Epithelial cell of esophagus (primary cell): ENCODE results near the gene IQGAP1.

Experiments
- DNase-seq: peaks from one replicate; pipeline ENCODE4 v3.0.0; 2010; ENCODE audit warnings: low read depth
- H3K4me3 ChIP-seq: 2 replicates; pipeline ENCODE4 v1.5.1; 2011; ENCODE audit warnings: mild to moderate bottlenecking, low read length, control low read depth
- TF ChIP-seq, protein P1 (sequence below): IDR thresholded peaks from 2 replicates; pipeline ENCODE4 v1.5.1; 2011; ENCODE audit warnings: low read depth, mild to moderate bottlenecking, low read length, control low read depth, inconsistent platforms; ENCODE audit not compliant: insufficient read depth; ENCODE audit errors: missing control alignments

IQGAP1 gene

GRCh38 chr15:90545095-90545494, 157.1 kb downstream of the IQGAP1 start:
- H3K4me3 ChIP-seq, result no peak overlapping the region
- TF ChIP-seq, protein P1, sequence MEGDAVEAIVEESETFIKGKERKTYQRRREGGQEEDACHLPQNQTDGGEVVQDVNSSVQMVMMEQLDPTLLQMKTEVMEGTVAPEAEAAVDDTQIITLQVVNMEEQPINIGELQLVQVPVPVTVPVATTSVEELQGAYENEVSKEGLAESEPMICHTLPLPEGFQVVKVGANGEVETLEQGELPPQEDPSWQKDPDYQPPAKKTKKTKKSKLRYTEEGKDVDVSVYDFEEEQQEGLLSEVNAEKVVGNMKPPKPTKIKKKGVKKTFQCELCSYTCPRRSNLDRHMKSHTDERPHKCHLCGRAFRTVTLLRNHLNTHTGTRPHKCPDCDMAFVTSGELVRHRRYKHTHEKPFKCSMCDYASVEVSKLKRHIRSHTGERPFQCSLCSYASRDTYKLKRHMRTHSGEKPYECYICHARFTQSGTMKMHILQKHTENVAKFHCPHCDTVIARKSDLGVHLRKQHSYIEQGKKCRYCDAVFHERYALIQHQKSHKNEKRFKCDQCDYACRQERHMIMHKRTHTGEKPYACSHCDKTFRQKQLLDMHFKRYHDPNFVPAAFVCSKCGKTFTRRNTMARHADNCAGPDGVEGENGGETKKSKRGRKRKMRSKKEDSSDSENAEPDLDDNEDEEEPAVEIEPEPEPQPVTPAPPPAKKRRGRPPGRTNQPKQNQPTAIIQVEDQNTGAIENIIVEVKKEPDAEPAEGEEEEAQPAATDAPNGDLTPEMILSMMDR, result no peak
- DNase-seq, result no peak

DNA sequence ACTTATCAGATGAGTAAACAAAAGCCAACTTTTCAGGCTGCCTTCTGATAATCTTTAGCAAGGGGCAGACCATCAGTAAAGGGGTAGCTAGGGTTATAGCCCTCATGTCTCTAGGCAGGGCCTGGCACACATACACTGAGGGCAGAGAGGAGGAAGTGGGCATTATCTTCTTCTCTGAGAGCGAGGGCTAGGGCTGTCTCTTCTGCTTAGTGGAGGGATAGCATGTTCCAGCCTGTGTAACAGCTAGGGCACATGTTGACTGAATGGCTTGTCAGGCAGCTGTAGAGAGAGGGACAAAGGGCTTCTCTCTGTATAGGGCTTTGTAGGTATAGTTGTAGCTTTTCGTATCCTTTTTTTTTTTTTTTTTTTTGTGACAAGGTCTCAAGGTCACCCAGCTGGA, 159.5 kb downstream of the IQGAP1 start:
- no peak overlapping the region for H3K4me3 ChIP-seq
- TF ChIP-seq, protein P1, result no peak
- no peak for DNase-seq

DNA sequence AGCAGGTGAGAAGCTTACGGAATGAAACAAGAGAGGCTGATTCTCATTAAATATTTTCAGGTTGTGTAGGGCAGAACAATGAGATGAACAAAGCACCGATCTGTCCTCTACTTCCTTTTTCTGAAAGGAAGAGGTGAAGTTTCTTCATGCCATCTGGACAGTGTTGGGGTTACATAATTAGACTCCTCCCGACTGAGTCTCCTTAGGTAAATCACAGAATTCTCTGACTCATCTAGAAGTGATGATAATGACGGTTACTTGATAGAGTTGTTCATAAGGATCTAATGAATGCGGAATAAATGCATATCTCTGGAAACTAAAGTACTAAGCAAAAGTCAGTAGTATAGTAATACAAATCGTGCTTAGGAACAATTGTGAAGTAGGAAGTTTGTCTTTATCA, 162.9 kb downstream of the IQGAP1 start:
- TF ChIP-seq, protein P1, result no peak
- no peak overlapping the region for H3K4me3 ChIP-seq
- peak; percentile 66 for DNase-seq
